Endometrial microvascular endothelial cells (primary cell): ENCODE data around the gene MTNR1A. TPM values are rescaled to one million over a fixed set of nuclear protein-coding genes. Genes with fewer than 3 reads are reported as not detected.

Source experiments
- in situ Hi-C: cut with HindIII; loops from 2 replicates; pipeline ENCODE4 v1.10.0; 2017; ENCODE audit warnings: low sequenced_read_pairs, low pct_unique_long_range_greater_than_20kb; ENCODE audit errors: inconsistent ontology term
- total RNA-seq: library from RNA; depleted of rRNA; stranded (reverse); fragments of >200 nt; gene quantifications from one replicate; pipeline ENCODE4 v1.2.3, GENCODE V29; 2015; ENCODE audit errors: inconsistent ontology term

MTNR1A gene
- not detected for total RNA-seq

GRCh38 chr4:186554914-186555827, at the start of gene MTNR1A:
Gene MTNR1A, minus strand, starts transcription at chr4:186555567. Its CDS starts 202 bp downstream, at chr4:186555365.
- in situ Hi-C loops = no loop called here

- in situ Hi-C loops = no loop called here
These were observed 48.9 kb upstream of the MTNR1A start for GRCh38 chr4:186604124-186604807.

DNA sequence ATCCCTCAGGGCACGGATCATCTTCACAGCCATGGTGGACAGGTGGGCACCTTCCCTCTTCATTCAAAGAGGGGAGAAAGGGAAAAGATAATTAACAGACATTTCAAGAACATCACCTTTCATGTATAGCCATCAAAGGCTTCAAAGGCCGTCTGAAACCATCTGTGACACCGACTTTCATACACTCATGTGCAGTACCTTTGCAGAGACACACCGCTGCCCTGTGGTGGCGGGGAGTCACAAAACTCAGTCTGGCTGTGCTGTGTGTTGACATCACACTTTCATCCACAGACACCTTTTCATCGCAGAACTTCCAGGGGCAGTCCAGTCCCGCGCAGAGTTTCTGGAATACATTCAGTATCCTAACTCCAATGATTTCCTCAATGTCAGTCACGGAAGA, 47.6 kb upstream of the MTNR1A start:
- in situ Hi-C loops = no loop called here

- in situ Hi-C loops = no loop called here
These were observed 44.1 kb upstream of the MTNR1A start for GRCh38 chr4:186599483-186599882.

GRCh38 chr4:186598686-186599085, 43.3 kb upstream of the MTNR1A start:
- in situ Hi-C loops = no loop called here

GRCh38 chr4:186596850-186597390, 41.6 kb upstream of the MTNR1A start:
- in situ Hi-C loops = no loop called here

- in situ Hi-C loops = no loop called here
These were observed 41.0 kb upstream of the MTNR1A start for GRCh38 chr4:186596346-186596745.

- in situ Hi-C loops = no loop called here
These were observed 38.2 kb upstream of the MTNR1A start for GRCh38 chr4:186593587-186593973.

GRCh38 chr4:186592966-186593586, 37.7 kb upstream of the MTNR1A start:
- in situ Hi-C loops = no loop called here

DNA sequence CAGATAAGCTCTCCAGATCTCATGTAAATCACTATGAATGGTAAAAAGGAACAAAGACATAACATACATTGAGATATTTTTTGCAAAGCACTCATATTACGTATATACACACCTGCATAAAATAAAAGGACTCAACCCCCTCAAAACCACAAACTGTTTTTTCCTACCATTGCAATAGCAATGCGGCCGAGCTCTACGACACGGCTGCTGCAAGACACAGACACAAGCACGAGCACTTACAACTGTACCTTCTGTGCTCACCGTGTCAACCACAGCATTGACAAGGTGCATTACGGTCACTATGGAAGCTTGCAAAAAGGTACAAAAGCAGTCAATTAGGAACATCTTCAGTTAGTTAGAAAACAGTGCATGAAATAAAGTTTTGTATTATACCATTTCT, 37.1 kb upstream of the MTNR1A start:
- in situ Hi-C loops = no loop called here

DNA sequence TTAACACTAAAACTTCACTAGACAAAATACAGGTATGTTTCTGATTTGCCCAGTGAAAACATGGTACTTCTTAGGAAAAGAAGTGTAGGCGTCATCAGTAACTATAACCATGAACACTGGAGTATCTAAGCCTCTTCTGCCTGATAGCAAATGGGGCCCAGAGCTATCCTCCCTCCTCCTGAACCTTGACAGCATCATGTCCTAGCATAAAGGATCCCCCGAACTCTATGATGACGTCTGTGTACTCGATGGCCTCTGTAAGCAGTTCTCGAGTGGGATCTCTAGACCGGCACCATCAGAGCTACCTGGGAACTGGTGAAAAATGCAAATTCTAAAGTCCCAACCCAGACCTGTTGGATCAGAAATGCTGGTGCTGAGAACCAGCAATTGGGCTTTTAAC, 36.3 kb upstream of the MTNR1A start:
- in situ Hi-C loops = no loop called here

- in situ Hi-C loops = no loop called here
These were observed 33.1 kb upstream of the MTNR1A start for GRCh38 chr4:186588503-186588902.

DNA sequence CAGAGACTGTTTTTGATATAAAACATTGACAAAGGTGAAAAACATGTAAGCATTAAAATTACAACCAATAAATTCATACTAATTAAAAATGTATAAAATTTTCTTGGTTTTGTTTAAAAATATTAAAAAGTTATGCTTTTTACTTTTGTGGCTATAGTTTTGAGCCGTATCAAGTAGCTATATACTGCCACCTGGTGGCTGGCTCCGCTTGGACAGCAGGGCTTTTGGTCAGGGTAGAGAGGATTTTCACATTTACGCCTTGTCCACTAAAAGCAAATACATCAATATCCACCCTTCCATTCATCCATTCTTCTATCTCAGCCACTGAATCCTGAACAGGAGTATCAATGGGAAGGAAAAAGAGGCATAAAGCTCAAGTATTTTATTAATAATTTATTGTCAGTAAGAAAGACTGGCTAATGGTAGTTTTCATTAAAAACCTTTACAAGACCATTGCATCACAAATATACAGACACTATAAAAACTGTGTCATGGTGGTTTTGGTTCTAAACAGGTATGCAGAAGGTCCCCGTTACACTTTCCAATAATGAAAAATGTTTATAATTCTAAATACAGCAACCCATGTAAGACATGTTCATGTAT, 32.1 kb upstream of the MTNR1A start:
- in situ Hi-C loops = no loop called here

GRCh38 chr4:186586205-186586604, 30.8 kb upstream of the MTNR1A start:
- in situ Hi-C loops = no loop called here

DNA sequence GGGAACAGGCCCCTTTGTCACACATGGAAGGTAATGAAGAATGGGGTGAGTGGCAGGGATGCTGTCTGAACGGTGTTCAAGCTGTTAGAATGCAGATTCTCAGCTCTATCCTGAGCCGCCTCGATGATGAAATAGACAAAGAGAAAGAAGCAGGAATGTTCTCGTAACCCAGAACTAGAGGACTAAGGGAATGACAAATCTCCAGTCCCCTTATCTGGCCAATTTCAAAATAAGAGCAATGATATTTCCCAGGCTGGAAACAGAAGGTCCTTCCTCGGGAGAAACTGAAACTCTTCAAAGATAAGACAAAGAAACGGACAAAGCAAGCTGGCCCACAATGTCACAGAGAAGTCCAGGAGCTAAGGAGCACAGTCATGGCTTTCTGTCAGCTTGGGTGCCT, 29.5 kb upstream of the MTNR1A start:
- in situ Hi-C loops = no loop called here

GRCh38 chr4:186581421-186581820, 26.1 kb upstream of the MTNR1A start:
- in situ Hi-C loops = no loop called here

- in situ Hi-C loops = no loop called here
These were observed 25.3 kb upstream of the MTNR1A start for GRCh38 chr4:186580669-186581068.

GRCh38 chr4:186570193-186570996, 15.0 kb upstream of the MTNR1A start:
- in situ Hi-C loops = no loop called here
